CD4-positive, alpha-beta T cell treated with Interleukin-17A for 1 hour (primary cell): ENCODE measurements around the gene CCDC91.
"Not testable (repeated sequence)": the region's sequence is repeated elsewhere in the genome, so short reads cannot be mapped to it uniquely, and the experiment has no call there.

ENCODE experiments used
- DNase-seq: peaks from one replicate; pipeline ENCODE4 v3.0.0-alpha.2; 2020

Gene CCDC91

GRCh38 chr12:28235015-28235414, 44.8 kb downstream of the CCDC91 start:
- no peak for DNase-seq

- no peak for DNase-seq
Measured at GRCh38 chr12:28235985-28236384, 45.7 kb downstream of the CCDC91 start.

GRCh38 chr12:28237423-28237822, 47.2 kb downstream of the CCDC91 start:
- no peak for DNase-seq

GRCh38 chr12:28239918-28240317, 49.7 kb downstream of the CCDC91 start:
- no peak for DNase-seq

GRCh38 chr12:28240853-28241252, 50.6 kb downstream of the CCDC91 start:
- no peak for DNase-seq

- DNase-seq, result no peak
Measured at GRCh38 chr12:28242129-28242495, 51.9 kb downstream of the CCDC91 start.

GRCh38 chr12:28242496-28243309, 52.4 kb downstream of the CCDC91 start:
- no peak for DNase-seq

GRCh38 chr12:28243310-28243633, 53.0 kb downstream of the CCDC91 start:
- no peak for DNase-seq

- DNase-seq, result no peak
Measured at GRCh38 chr12:28247806-28248205, 57.5 kb downstream of the CCDC91 start.

- DNase-seq, result no peak
Measured at GRCh38 chr12:28248555-28249145, 58.4 kb downstream of the CCDC91 start.

GRCh38 chr12:28253161-28253641, 62.9 kb downstream of the CCDC91 start:
- peak; percentile 60 for DNase-seq

GRCh38 chr12:28257411-28257810, 67.2 kb downstream of the CCDC91 start:
- no peak for DNase-seq

GRCh38 chr12:28258998-28259397, 68.7 kb downstream of the CCDC91 start:
- DNase-seq, result no peak

GRCh38 chr12:28265435-28266042, 75.3 kb downstream of the CCDC91 start:
- no peak for DNase-seq

- DNase-seq, result not testable (repeated sequence)
Measured at GRCh38 chr12:28267920-28268607, 77.8 kb downstream of the CCDC91 start.

- no peak for DNase-seq
Measured at GRCh38 chr12:28268608-28269229, 78.5 kb downstream of the CCDC91 start.

- no peak for DNase-seq
Measured at GRCh38 chr12:28269851-28270250, 79.6 kb downstream of the CCDC91 start.

GRCh38 chr12:28278499-28278898, 88.2 kb downstream of the CCDC91 start:
- DNase-seq, result no peak

GRCh38 chr12:28278960-28279359, 88.7 kb downstream of the CCDC91 start:
- no peak for DNase-seq

- DNase-seq, result no peak
Measured at GRCh38 chr12:28286352-28286751, 96.1 kb downstream of the CCDC91 start.

- no peak for DNase-seq
Measured at GRCh38 chr12:28290262-28290661, 100.0 kb downstream of the CCDC91 start.

- no peak for DNase-seq
Measured at GRCh38 chr12:28292699-28293098, 102.4 kb downstream of the CCDC91 start.

GRCh38 chr12:28294300-28294699, 104.0 kb downstream of the CCDC91 start:
- no peak for DNase-seq
